GM13976 (cell line): ENCODE results near the gene PDXK.

ENCODE experiments used
- DNase-seq: peaks from one replicate; pipeline ENCODE4 v3.0.0; 2012; ENCODE audit warnings: low spot score
- CTCF ChIP-seq: IDR thresholded peaks from 2 replicates; pipeline ENCODE4 v1.5.1; 2012; ENCODE audit warnings: borderline replicate concordance, mild to moderate bottlenecking; ENCODE audit not compliant: insufficient read depth; ENCODE audit errors: extremely low read depth, missing control alignments, control extremely low read depth
- in situ Hi-C: fragments of 300-500 bp; cut with MboI; formaldehyde crosslinking; loops from one replicate; pipeline ENCODE4 v1.12.0; 2022; ENCODE audit warnings: low sequenced_read_pairs, mixed read lengths, inconsistent platforms; ENCODE audit not compliant: unreplicated experiment

The PDXK gene

GRCh38 chr21:43731891-43732711 lies 13.2 kb downstream of the PDXK start:
- no peak for TF ChIP-seq CTCF
- DNase-seq, result no peak
- in situ Hi-C loops, result no loop called here

DNA sequence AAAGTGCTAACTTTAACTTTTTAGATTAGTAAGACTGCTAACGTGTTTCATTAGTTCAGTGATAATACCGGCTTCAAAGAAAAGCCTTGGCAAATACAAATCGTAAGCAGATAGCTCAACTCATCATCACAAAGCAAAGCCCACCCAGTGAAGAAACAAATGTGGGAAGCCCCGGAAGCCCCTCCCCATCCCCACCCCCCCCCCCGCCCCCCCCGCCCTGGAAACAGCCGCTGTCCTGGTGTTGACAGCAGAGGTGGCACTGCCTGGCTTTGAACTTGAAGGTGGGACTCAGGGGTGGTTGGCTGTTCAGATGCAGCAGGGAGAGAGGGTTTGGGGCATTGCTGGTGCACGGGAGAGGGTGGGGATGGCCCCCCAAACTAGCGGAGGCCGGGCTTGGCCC lies 14.1 kb downstream of the PDXK start:
- in situ Hi-C loops, result no loop called here
- no peak for TF ChIP-seq CTCF
- no peak for DNase-seq

GRCh38 chr21:43733529-43734071 lies 14.7 kb downstream of the PDXK start:
- DNase-seq, result no peak
- no peak for TF ChIP-seq CTCF
- in situ Hi-C loops, result no loop called here

- in situ Hi-C loops, result no loop called here
- DNase-seq, result no peak
- TF ChIP-seq CTCF, result no peak
Measured at GRCh38 chr21:43734131-43734927, 15.4 kb downstream of the PDXK start.

- TF ChIP-seq CTCF, result no peak
- in situ Hi-C loops, result no loop called here
- no peak for DNase-seq
Measured at GRCh38 chr21:43734928-43735229, 15.9 kb downstream of the PDXK start.

DNA sequence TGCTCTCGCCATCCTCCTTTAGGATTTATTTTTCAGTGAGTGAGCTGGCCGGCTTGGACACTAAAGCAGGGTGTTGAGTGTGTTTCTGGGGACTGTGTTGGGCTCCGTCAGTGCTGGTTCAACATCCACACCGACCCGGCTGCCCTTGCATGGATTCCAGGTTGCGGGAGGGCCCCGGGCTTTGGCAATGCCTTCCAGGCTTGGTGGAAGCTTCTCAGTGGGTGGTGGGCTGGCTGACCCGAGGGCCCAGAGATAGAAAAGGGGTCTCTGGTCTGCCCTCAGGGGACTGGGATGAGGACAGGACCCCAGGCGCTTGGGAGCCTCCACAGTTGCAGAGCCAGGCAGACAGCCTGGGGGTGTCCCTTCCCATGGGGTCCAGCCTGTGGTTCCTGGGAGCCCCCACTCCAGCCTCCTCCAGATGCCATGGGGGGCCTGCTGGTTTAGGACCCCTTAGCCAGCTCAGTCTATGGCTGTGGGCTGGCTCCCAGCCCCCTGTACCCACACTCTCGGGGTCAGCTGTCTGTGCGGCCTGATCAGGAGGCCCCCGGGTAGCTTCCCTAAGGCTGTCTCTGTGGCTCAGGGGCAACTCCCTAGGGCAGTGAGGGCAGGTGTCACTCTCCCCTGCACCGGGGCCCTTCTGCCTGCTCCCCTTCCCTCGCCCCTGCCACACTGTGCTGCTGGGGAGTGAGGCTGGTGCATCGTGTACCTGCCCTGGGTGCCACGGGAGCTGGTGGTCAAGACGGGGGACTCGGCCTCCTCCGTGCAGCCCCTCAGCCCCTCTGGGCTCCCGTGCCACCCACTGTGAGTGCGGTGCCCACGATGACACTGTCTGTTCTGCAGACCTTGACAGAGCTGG lies 16.5 kb downstream of the PDXK start:
- no peak for DNase-seq
- TF ChIP-seq CTCF, result no peak
- in situ Hi-C loops, result no loop called here
